ENCODE results near the gene HTN3. TPM values are rescaled to one million over a fixed set of nuclear protein-coding genes. Genes with fewer than 3 reads are reported as not detected.

HTN3 gene
- total RNA-seq, result not detected in 2 replicates

GRCh38 chr4:70028159-70028558 lies at the start of gene HTN3:
Gene HTN3 (plus strand): TSS chr4:70028459. CDS start chr4:70030741, 2,282 bp downstream.

GRCh38 chr4:69995526-69996016 lies 32.7 kb upstream of the HTN3 start, which contains the start of gene STATH:
Gene STATH (plus strand): TSS chr4:69995966. CDS start chr4:69998438, 2,472 bp downstream.

GRCh38 chr4:70050138-70050537 lies 21.9 kb downstream of the HTN3 start, which contains the start of gene HTN1:
Gene HTN1 (plus strand): TSS chr4:70050438. CDS start chr4:70053077, 2,639 bp downstream.

Other genes starting within 250 kb of the HTN3 start
- 8.5 and 175 TPM in 2 replicates for gene SULT1E1, start 168.3 kb upstream of the HTN3 start, total RNA-seq
- gene CSN1S1, start 97.4 kb upstream of the HTN3 start, total RNA-seq, result not detected in 2 replicates
- gene CSN2, start 62.7 kb upstream of the HTN3 start, total RNA-seq, result not detected in 2 replicates
- gene STATH, start 32.5 kb upstream of the HTN3 start, total RNA-seq, result not detected in 2 replicates
- gene HTN1, start 22.0 kb downstream of the HTN3 start, total RNA-seq, result not detected in 2 replicates
- not detected in 2 replicates for gene PRR27, start 125.8 kb downstream of the HTN3 start, total RNA-seq
- gene ODAM, start 167.3 kb downstream of the HTN3 start, total RNA-seq, result not detected in 2 replicates
- gene FDCSP, start 197.7 kb downstream of the HTN3 start, total RNA-seq, result not detected in 2 replicates
- not detected in 2 replicates for gene CSN3, start 214.1 kb downstream of the HTN3 start, total RNA-seq